SK-N-SH (cell line): ENCODE measurements around the gene ABHD15. TPM values are rescaled to one million over a fixed set of nuclear protein-coding genes. Genes with fewer than 3 reads are reported as not detected.

ENCODE experiments used
- CTCF ChIA-PET: fragments of 300-600, 350-600 bp; formaldehyde crosslinking; extraction: SDS; loops from one replicate; lab custom pipeline; 2021; lab: Yijun Ruan, JAX
- POLR2A ChIA-PET: fragments of 350-600 bp; sonication (Branson Sonifier 250); formaldehyde crosslinking; extraction: SDS; loops from one replicate; lab custom pipeline; 2020; ENCODE audit warnings: antibody characterized with exemption, inconsistent platforms; lab: Yijun Ruan, JAX
- DNase-seq: peaks from one replicate; pipeline ENCODE4 v3.0.0; 2012
- H2AFZ ChIP-seq: fragments of 200-600 bp; sonication (generic); 2 replicates; pipeline ENCODE4 v1.8.1; 2016; ENCODE audit warnings: antibody characterized with exemption, mild to moderate bottlenecking, low read depth
- H3F3A ChIP-seq: fragments of 200-600 bp; sonication (generic); replicated peaks from 2 replicates; pipeline ENCODE3; 2016; ENCODE audit warnings: antibody characterized with exemption, mild to moderate bottlenecking; ENCODE audit not compliant: insufficient read depth
- H3K27ac ChIP-seq, 2 experiments: fragments of 200-500 bp in 1 of 2; fragments of 200-600 bp in 1 of 2; sonication (Bioruptor generic) in 1 of 2; sonication (generic), shearing (Covaris generic) in 1 of 2; 2 replicates each; pipeline versions ENCODE4 v1.5.1 to v1.6.1; 2014 to 2016; ENCODE audit warnings: low read depth in 2 of 2, inconsistent platforms in 1 of 2, low read length in 1 of 2, mild to moderate bottlenecking in 1 of 2, mixed read lengths in 1 of 2
- H3K27me3 ChIP-seq: fragments of 200-600 bp; sonication (generic), shearing (Covaris generic); 2 replicates; pipeline ENCODE4 v1.6.1; 2016; ENCODE audit warnings: mixed run types; ENCODE audit not compliant: insufficient read depth
- H3K36me3 ChIP-seq, 2 experiments: fragments of 200-500 bp in 1 of 2; fragments of 200-600 bp in 1 of 2; sonication (Bioruptor generic) in 1 of 2; sonication (generic) in 1 of 2; replicated peaks in 1 of 2; 2 replicates each; pipeline versions ENCODE3 to v1.5.1; 2014 to 2016; ENCODE audit warnings: low read length in 1 of 2, mild to moderate bottlenecking in 1 of 2; ENCODE audit not compliant: insufficient read depth in 2 of 2, control insufficient read depth in 1 of 2
- H3K4me1 ChIP-seq, 2 experiments: fragments of 200-500 bp in 1 of 2; fragments of 200-600 bp in 1 of 2; sonication (Bioruptor generic) in 1 of 2; sonication (generic), shearing (Covaris generic) in 1 of 2; 2 replicates each; pipeline versions ENCODE4 v1.5.1 to v1.6.1; 2014 to 2016; ENCODE audit warnings: low read depth in 1 of 2, low read length in 1 of 2, mixed run types in 1 of 2; ENCODE audit not compliant: insufficient read depth in 2 of 2, control insufficient read depth in 1 of 2
- H3K4me2 ChIP-seq: fragments of 200-600 bp; sonication (generic), shearing (Covaris generic); 2 replicates; pipeline ENCODE4 v1.6.1; 2017; ENCODE audit warnings: mixed run types
- H3K4me3 ChIP-seq, 2 experiments: fragments of 200-500 bp in 1 of 2; fragments of 200-600 bp in 1 of 2; sonication (Bioruptor generic) in 1 of 2; sonication (generic), shearing (Covaris generic) in 1 of 2; 2 replicates each; pipeline versions ENCODE4 v1.5.1 to v1.8.1; 2014 to 2016; ENCODE audit warnings: low read depth in 2 of 2, inconsistent platforms in 1 of 2, low read length in 1 of 2, mild to moderate bottlenecking in 1 of 2, mixed read lengths in 1 of 2, moderate library complexity in 1 of 2
- H3K79me2 ChIP-seq: fragments of 200-600 bp; sonication (generic); 2 replicates; pipeline ENCODE4 v1.8.1; 2017; ENCODE audit warnings: mild to moderate bottlenecking; ENCODE audit not compliant: insufficient read depth
- H3K9ac ChIP-seq: fragments of 200-600 bp; sonication (generic); 2 replicates; pipeline ENCODE4 v1.6.1; 2017; ENCODE audit warnings: mixed run types
- H3K9me2 ChIP-seq: fragments of 200-600 bp; sonication (generic); 2 replicates; pipeline ENCODE4 v1.6.1; 2017; ENCODE audit warnings: mixed run types
- H3K9me3 ChIP-seq: fragments of 200-600 bp; sonication (generic); 2 replicates; pipeline ENCODE4 v1.6.1; 2017; ENCODE audit warnings: mixed run types, mild to moderate bottlenecking, moderate library complexity
- H4K20me1 ChIP-seq: fragments of 200-600 bp; sonication (generic); 2 replicates; pipeline ENCODE4 v1.6.1; 2017; ENCODE audit warnings: mild to moderate bottlenecking, mixed run types; ENCODE audit not compliant: insufficient read depth
- ELF1 ChIP-seq: IDR thresholded peaks from 2 replicates; pipeline ENCODE4 v1.4.0; 2012
- EZH2phosphoT487 ChIP-seq: fragments of 200-600 bp; sonication (generic); IDR thresholded peaks from 2 replicates; pipeline ENCODE4 v1.6.1; 2017; ENCODE audit warnings: low read depth, mixed run types, mild to moderate bottlenecking, antibody characterized with exemption, moderate library complexity, borderline replicate concordance
- FOXJ3 ChIP-seq: sonication (generic); formaldehyde crosslinking; IDR thresholded peaks from 2 replicates; pipeline ENCODE4 v1.5.1; 2020; ENCODE audit warnings: mild to moderate bottlenecking, missing genetic modification reagents
- FOXM1 ChIP-seq: IDR thresholded peaks from 2 replicates; pipeline ENCODE4 v1.4.0; 2012; ENCODE audit warnings: low read depth, mild to moderate bottlenecking
- GABPA ChIP-seq: IDR thresholded peaks from 2 replicates; pipeline ENCODE4 v1.4.0; 2012; ENCODE audit warnings: low read depth, mild to moderate bottlenecking
- GATA2 ChIP-seq: sonication (generic); formaldehyde crosslinking; IDR thresholded peaks from 2 replicates; pipeline ENCODE4 v1.5.0; 2020; ENCODE audit warnings: mild to moderate bottlenecking, missing genetic modification reagents
- MAX ChIP-seq: IDR thresholded peaks from 2 replicates; pipeline ENCODE4 v1.4.0; 2012; ENCODE audit warnings: low read depth
- MXI1 ChIP-seq: IDR thresholded peaks from 2 replicates; pipeline ENCODE4 v1.6.1; 2012; ENCODE audit warnings: mild to moderate bottlenecking, low read depth, low read length, improper control_type of control experiment
- NRF1 ChIP-seq: IDR thresholded peaks from 2 replicates; pipeline ENCODE4 v1.6.1; 2012; ENCODE audit warnings: low read depth, mild to moderate bottlenecking, low read length
- RCOR1 ChIP-seq: fragments of 150-350 bp; IDR thresholded peaks from 2 replicates; pipeline ENCODE4 v1.6.1; 2017; ENCODE audit warnings: antibody characterized with exemption, low read length
- RFX5 ChIP-seq: IDR thresholded peaks from 2 replicates; pipeline ENCODE4 v1.6.1; 2012; ENCODE audit warnings: mild to moderate bottlenecking, improper control_type of control experiment, low read length
- SIN3A ChIP-seq: IDR thresholded peaks from 2 replicates; pipeline ENCODE4 v1.6.1; 2012; ENCODE audit warnings: low read depth, mild to moderate bottlenecking, low read length, moderate library complexity, borderline replicate concordance
- SMC3 ChIP-seq: IDR thresholded peaks from 2 replicates; pipeline ENCODE4 v1.6.1; 2012; ENCODE audit warnings: low read depth, low read length, improper control_type of control experiment
- TAF1 ChIP-seq: IDR thresholded peaks from 2 replicates; pipeline ENCODE4 v1.6.1; 2012; ENCODE audit warnings: low read depth, mild to moderate bottlenecking, low read length, moderate library complexity, borderline replicate concordance
- TCF12 ChIP-seq: IDR thresholded peaks from 2 replicates; pipeline ENCODE4 v1.4.0; 2012
- USF2 ChIP-seq: fragments of 150-350 bp; IDR thresholded peaks from 2 replicates; pipeline ENCODE4 v1.6.1; 2017; ENCODE audit warnings: antibody characterized with exemption, low read length, low read depth, borderline replicate concordance
- YY1 ChIP-seq: IDR thresholded peaks from 2 replicates; pipeline ENCODE4 v1.4.0; 2012; ENCODE audit warnings: low read depth, mild to moderate bottlenecking
- ZBTB33 ChIP-seq: IDR thresholded peaks from 2 replicates; pipeline ENCODE4 v1.4.0; 2012; ENCODE audit warnings: low read depth, borderline replicate concordance
- WGBS: methylation state at CpG from one replicate; pipeline ENCODE4 v1.1.6; 2017; ENCODE audit warnings: low lambda C conversion rate; 5-methylcytosine and 5-hydroxymethylcytosine counted together
- polyA plus RNA-seq, 3 experiments: library from polyadenylated mRNA; depleted of rRNA; stranded (reverse); fragments of >200 nt; gene quantifications; 2 replicates each; pipeline ENCODE4 v1.2.3, GENCODE V29; 2012

The ABHD15 gene
- 6.3 and 7.0 TPM in 2 replicates for polyA plus RNA-seq (2012; rRNA removed)
- polyA plus RNA-seq (2012; cell fraction: cytosol; rRNA removed), result 4.4 and 6.0 TPM in 2 replicates
- polyA plus RNA-seq (2012; cell fraction: nucleus; rRNA removed), result 5.7 and 6.0 TPM in 2 replicates

- CTCF ChIA-PET, result interaction anchor here (0.8 to 11.6 kb wide), 16 partner anchors 8 to 420 kb away, joined by 3 to 166 read pairs (median 4); partner anchors contain the start of genes ANKRD13B and GIT1
- POLR2A ChIA-PET, result interaction anchor here (0.6 to 0.9 kb wide), 2 partner anchors 10 to 26 kb away, joined by 3 read pairs; no protein-coding TSS in a partner anchor
- H2AFZ ChIP-seq, result peak within 1 kb of the TSS; percentile 97
- H3F3A ChIP-seq, result peaks cover 7% of the 10 kb centered on the region
- H3K9me2 ChIP-seq, result no peaks in the 10 kb centered on the region
- peak within 1 kb of the TSS; percentile 62 for H3K9ac ChIP-seq
- peaks cover 4% of the 10 kb centered on the region in 2 experiments for H3K36me3 ChIP-seq
- under 1% methylated on average over 23 of the region's 94 CpGs for WGBS
- peak within 1 kb of the TSS; percentile 92 for H3K4me2 ChIP-seq
- H3K4me3 ChIP-seq, result peak within 1 kb of the TSS; percentile 76 to 81
- H3K9me3 ChIP-seq, result no peaks in the 10 kb centered on the region
- peaks cover 8 to 14% of the 10 kb centered on the region in 2 experiments; a peak in 1 of 4 replicates for H3K4me1 ChIP-seq
- H4K20me1 ChIP-seq, result no peaks in the 10 kb centered on the region
- H3K27ac ChIP-seq, result peak within 1 kb of the TSS; percentile 29 to 77; a peak in 3 of 4 replicates
- DNase-seq, result peak; percentile 83
- TF ChIP-seq NRF1, result peak; percentile 36; the same call in 1 of the 2 replicates
- TF ChIP-seq SMC3, result no peak
- H3K27me3 ChIP-seq, result no peaks in the 10 kb centered on the region
- H3K79me2 ChIP-seq, result peaks cover 10% of the 10 kb centered on the region; the same call in 1 of the 2 replicates
Measured at GRCh38 chr17:29566473-29567303, at the start of gene ABHD15. ABHD15 (minus strand) TSS chr17:29567037; CDS start chr17:29566966, 71 bp downstream.

GRCh38 chr17:29615492-29616299 is 48.9 kb upstream of the ABHD15 start:
- no peak overlapping the region; a peak in 1 of 4 replicates for H3K27ac ChIP-seq
- 90% methylated on average over 56 of the region's 74 CpGs for WGBS
- CTCF ChIA-PET, result interaction anchor here (1.2 to 1.5 kb wide), 3 partner anchors 22 to 164 kb away, joined by 3 to 4 read pairs (median 4); no protein-coding TSS in a partner anchor

More at GRCh38 chr17:29615492-29616299, 48.9 kb upstream of the ABHD15 start:
- Histone ChIP-seq H3K9ac (no peak overlapping the region), H4K20me1 (no peaks in the 10 kb centered on the region), H3K36me3 (peaks cover 0 to 24% of the 10 kb centered on the region in 2 experiments), H3F3A (no peaks in the 10 kb centered on the region), H3K27me3 (no peaks in the 10 kb centered on the region), H3K4me1 (peaks cover 14 to 30% of the 10 kb centered on the region in 2 experiments; a peak in 2 of 4 replicates), H3K9me2 (no peaks in the 10 kb centered on the region), H3K4me3 (no peak overlapping the region), H2AFZ (no peak overlapping the region), H3K79me2 (no peaks in the 10 kb centered on the region), H3K4me2 (no peak overlapping the region), H3K9me3 (no peaks in the 10 kb centered on the region)
- TF ChIP-seq MAX, result no peak
- no peak for TF ChIP-seq GABPA
- no peak for TF ChIP-seq SMC3
- TF ChIP-seq EZH2phosphoT487, result no peak
- no peak for TF ChIP-seq ZBTB33
- TF ChIP-seq NRF1, result no peak
- no peak for TF ChIP-seq TCF12
- no peak for TF ChIP-seq SIN3A
- no peak for TF ChIP-seq MXI1
- TF ChIP-seq USF2, result no peak
- no peak for TF ChIP-seq ELF1
- TF ChIP-seq RCOR1, result no peak
- no peak for TF ChIP-seq TAF1
- TF ChIP-seq FOXJ3, result no peak
- TF ChIP-seq YY1, result no peak
- no peak for TF ChIP-seq FOXM1
- no peak for TF ChIP-seq GATA2 (CRISPR knock-in tag)
- TF ChIP-seq RFX5, result no peak
- DNase-seq, result peak; percentile 61
- POLR2A ChIA-PET, result no interaction called here
